Measurements from ENCODE around the gene NOTUM.

Gene NOTUM

GRCh38 chr17:81961087-81961511, at the start of gene NOTUM:
Gene NOTUM, minus strand, starts transcription at chr17:81961187. Its CDS starts 278 bp downstream, at chr17:81960909.
- no peak for DNase-seq

GRCh38 chr17:82009413-82009812, 48.4 kb upstream of the NOTUM start:
- DNase-seq = no peak

- DNase-seq = no peak
Observed at GRCh38 chr17:82008941-82009405, 48.0 kb upstream of the NOTUM start.

GRCh38 chr17:82008258-82008940, 47.4 kb upstream of the NOTUM start:
- DNase-seq = no peak

- DNase-seq = no peak
Observed at GRCh38 chr17:82007495-82008257, 46.7 kb upstream of the NOTUM start.

GRCh38 chr17:82007228-82007494, 46.2 kb upstream of the NOTUM start:
- no peak for DNase-seq

- no peak for DNase-seq
Observed at GRCh38 chr17:82006468-82007227, 45.7 kb upstream of the NOTUM start.

- no peak for DNase-seq
Observed at GRCh38 chr17:82005701-82006348, 44.8 kb upstream of the NOTUM start.

GRCh38 chr17:82004517-82005455, 43.8 kb upstream of the NOTUM start:
- DNase-seq = no peak

GRCh38 chr17:82003411-82004381, 42.7 kb upstream of the NOTUM start:
- DNase-seq = no peak

- DNase-seq = no peak
Observed at GRCh38 chr17:82001571-82002056, 40.6 kb upstream of the NOTUM start.

- DNase-seq = no peak
Observed at GRCh38 chr17:82000803-82001570, 40.0 kb upstream of the NOTUM start.

GRCh38 chr17:81999976-82000802, 39.2 kb upstream of the NOTUM start:
- DNase-seq = no peak

- DNase-seq = no peak
Observed at GRCh38 chr17:81999587-81999975, 38.6 kb upstream of the NOTUM start.

- no peak for DNase-seq
Observed at GRCh38 chr17:81998691-81999438, 37.9 kb upstream of the NOTUM start.

- no peak for DNase-seq
Observed at GRCh38 chr17:81998212-81998611, 37.2 kb upstream of the NOTUM start.

- DNase-seq = no peak
Observed at GRCh38 chr17:81996757-81997441, 35.9 kb upstream of the NOTUM start.

Data from NCI-H1417 treated with DMSO at 0.1 percent for 48 hours (cell line).